NT2/D1 (cell line): ENCODE data around the gene ZNF469.

Experiments
- SUZ12 ChIP-seq: IDR thresholded peaks from 2 replicates; pipeline ENCODE4 v1.6.1; 2011; ENCODE audit not compliant: insufficient read length, insufficient read depth; ENCODE audit errors: extremely low read depth
- YY1 ChIP-seq: IDR thresholded peaks from 2 replicates; pipeline ENCODE4 v1.6.1; 2011; ENCODE audit not compliant: insufficient read length, insufficient read depth
- ZNF274 ChIP-seq: IDR thresholded peaks from 2 replicates; pipeline ENCODE4 v1.6.1; 2011; ENCODE audit warnings: mild to moderate bottlenecking, low read depth, low read length

GRCh38 chr16:88366704-88367047 lies 16.1 kb upstream of the ZNF469 start:
- TF ChIP-seq ZNF274 (no peak), SUZ12 (no peak), YY1 (no peak)
